DOHH2 (cell line): Measurements from ENCODE around the gene APIP.

Experiments used
- H3F3A ChIP-seq: fragments of 200-600 bp; sonication (generic), shearing (Covaris generic); 2 replicates; pipeline ENCODE4 v1.6.0; 2016; ENCODE audit warnings: antibody characterized with exemption, mild to moderate bottlenecking; ENCODE audit not compliant: control insufficient read depth, insufficient read depth
- H3K27ac ChIP-seq: fragments of 200-600 bp; sonication (generic); 2 replicates; pipeline ENCODE4 v1.5.1; 2014; ENCODE audit warnings: low read depth, mild to moderate bottlenecking, low read length, moderate library complexity
- H3K27me3 ChIP-seq: fragments of 200-600 bp; sonication (generic); 2 replicates; pipeline ENCODE4 v1.6.1; 2014; ENCODE audit warnings: mild to moderate bottlenecking, low read length, mixed read lengths; ENCODE audit not compliant: control insufficient read depth
- H3K36me3 ChIP-seq: fragments of 200-600 bp; sonication (generic); 2 replicates; pipeline ENCODE4 v1.6.1; 2014; ENCODE audit warnings: mild to moderate bottlenecking, low read length, moderate library complexity, mixed read lengths; ENCODE audit not compliant: control insufficient read depth
- H3K4me1 ChIP-seq: fragments of 200-600 bp; sonication (generic); 2 replicates; pipeline ENCODE4 v1.6.1; 2014; ENCODE audit warnings: mild to moderate bottlenecking, low read length, mixed read lengths; ENCODE audit not compliant: control insufficient read depth
- H3K4me2 ChIP-seq: fragments of 200-600 bp; sonication (generic); 2 replicates; pipeline ENCODE4 v1.6.0; 2014; ENCODE audit warnings: mild to moderate bottlenecking, low read length, moderate library complexity
- H3K4me3 ChIP-seq: fragments of 200-600 bp; sonication (generic); 2 replicates; pipeline ENCODE4 v1.5.1; 2014; ENCODE audit warnings: mild to moderate bottlenecking, low read length, mixed read lengths
- H3K79me2 ChIP-seq: fragments of 200-600 bp; sonication (generic); 2 replicates; pipeline ENCODE4 v1.6.1; 2014; ENCODE audit warnings: mild to moderate bottlenecking, low read length, mixed read lengths; ENCODE audit not compliant: control insufficient read depth
- H3K9me2 ChIP-seq: fragments of 200-600 bp; sonication (generic); replicated peaks from 2 replicates; pipeline ENCODE4 v1.6.1; 2014; ENCODE audit warnings: mild to moderate bottlenecking, low read length, mixed read lengths; ENCODE audit not compliant: control insufficient read depth
- H3K9me3 ChIP-seq: fragments of 200-600 bp; sonication (generic); 2 replicates; pipeline ENCODE4 v1.6.1; 2014; ENCODE audit warnings: antibody characterized with exemption, low read length, mixed read lengths; ENCODE audit not compliant: control insufficient read depth, insufficient read depth
- H4K20me1 ChIP-seq: fragments of 200-600 bp; sonication (generic); 2 replicates; pipeline ENCODE4 v1.6.0; 2014; ENCODE audit warnings: low read depth, mild to moderate bottlenecking, antibody characterized with exemption, low read length, moderate library complexity; ENCODE audit not compliant: control insufficient read depth, insufficient read depth
- EZH2phosphoT487 ChIP-seq: fragments of 200-600 bp; sonication (generic); IDR thresholded peaks from 2 replicates; pipeline ENCODE4 v1.6.1; 2017; ENCODE audit warnings: borderline replicate concordance, mild to moderate bottlenecking, antibody characterized with exemption, low read length, moderate library complexity, mixed read lengths
- TF ChIP-seq, protein P1 (sequence below): fragments of 200-600 bp; sonication (generic); IDR thresholded peaks from one replicate; pipeline ENCODE4 v1.5.1; 2014; ENCODE audit warnings: antibody characterized with exemption, mild to moderate bottlenecking, low read depth, low read length; ENCODE audit not compliant: poor library complexity, severe bottlenecking

APIP gene

DNA sequence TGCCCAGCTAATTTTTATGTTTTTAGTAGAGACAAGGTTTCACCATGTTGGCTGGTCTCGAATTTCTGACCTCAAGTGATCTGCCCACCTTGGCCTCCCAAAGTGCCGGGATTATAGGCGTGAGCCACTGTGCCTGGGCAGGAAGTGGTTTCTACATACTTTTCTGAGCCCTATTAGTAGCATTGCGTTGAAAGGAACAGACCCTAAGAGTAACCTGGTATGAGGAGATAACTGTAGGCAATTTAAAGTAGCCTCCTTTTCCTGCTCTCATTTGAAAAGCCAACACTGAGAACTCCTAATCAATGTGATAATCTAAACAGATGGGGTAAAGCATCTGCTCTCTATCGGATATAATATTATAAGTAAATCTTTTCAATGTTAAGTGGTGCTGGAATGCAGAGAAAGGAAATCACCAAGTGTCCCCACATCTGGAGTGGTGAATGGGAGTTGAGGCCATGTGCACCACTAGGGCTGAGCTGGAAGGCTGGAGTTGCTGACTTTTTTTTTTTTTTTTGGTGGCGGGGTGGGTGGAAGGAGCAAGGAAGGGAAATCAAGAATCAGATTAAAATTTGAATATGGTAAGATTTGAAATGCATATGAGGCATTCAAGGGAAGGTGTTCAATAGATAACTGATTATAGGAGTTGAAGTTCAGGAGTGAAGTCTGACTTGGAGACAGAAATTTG lies 20.9 kb upstream of the APIP start:
- Histone ChIP-seq H3K9me3 (no peaks in the 10 kb centered on the region), H3F3A (no peaks in the 10 kb centered on the region), H3K4me2 (no peak overlapping the region), H3K9me2 (no peaks in the 10 kb centered on the region), H4K20me1 (no peaks in the 10 kb centered on the region), H3K36me3 (peaks cover 5% of the 10 kb centered on the region; the same call in 1 of the 2 replicates), H3K4me1 (no peaks in the 10 kb centered on the region), H3K4me3 (no peak overlapping the region), H3K79me2 (no peaks in the 10 kb centered on the region), H3K27ac (no peak overlapping the region), H3K27me3 (no peaks in the 10 kb centered on the region)
- TF ChIP-seq EZH2phosphoT487: no peak
- TF ChIP-seq, protein P1, sequence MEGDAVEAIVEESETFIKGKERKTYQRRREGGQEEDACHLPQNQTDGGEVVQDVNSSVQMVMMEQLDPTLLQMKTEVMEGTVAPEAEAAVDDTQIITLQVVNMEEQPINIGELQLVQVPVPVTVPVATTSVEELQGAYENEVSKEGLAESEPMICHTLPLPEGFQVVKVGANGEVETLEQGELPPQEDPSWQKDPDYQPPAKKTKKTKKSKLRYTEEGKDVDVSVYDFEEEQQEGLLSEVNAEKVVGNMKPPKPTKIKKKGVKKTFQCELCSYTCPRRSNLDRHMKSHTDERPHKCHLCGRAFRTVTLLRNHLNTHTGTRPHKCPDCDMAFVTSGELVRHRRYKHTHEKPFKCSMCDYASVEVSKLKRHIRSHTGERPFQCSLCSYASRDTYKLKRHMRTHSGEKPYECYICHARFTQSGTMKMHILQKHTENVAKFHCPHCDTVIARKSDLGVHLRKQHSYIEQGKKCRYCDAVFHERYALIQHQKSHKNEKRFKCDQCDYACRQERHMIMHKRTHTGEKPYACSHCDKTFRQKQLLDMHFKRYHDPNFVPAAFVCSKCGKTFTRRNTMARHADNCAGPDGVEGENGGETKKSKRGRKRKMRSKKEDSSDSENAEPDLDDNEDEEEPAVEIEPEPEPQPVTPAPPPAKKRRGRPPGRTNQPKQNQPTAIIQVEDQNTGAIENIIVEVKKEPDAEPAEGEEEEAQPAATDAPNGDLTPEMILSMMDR: no peak

DNA sequence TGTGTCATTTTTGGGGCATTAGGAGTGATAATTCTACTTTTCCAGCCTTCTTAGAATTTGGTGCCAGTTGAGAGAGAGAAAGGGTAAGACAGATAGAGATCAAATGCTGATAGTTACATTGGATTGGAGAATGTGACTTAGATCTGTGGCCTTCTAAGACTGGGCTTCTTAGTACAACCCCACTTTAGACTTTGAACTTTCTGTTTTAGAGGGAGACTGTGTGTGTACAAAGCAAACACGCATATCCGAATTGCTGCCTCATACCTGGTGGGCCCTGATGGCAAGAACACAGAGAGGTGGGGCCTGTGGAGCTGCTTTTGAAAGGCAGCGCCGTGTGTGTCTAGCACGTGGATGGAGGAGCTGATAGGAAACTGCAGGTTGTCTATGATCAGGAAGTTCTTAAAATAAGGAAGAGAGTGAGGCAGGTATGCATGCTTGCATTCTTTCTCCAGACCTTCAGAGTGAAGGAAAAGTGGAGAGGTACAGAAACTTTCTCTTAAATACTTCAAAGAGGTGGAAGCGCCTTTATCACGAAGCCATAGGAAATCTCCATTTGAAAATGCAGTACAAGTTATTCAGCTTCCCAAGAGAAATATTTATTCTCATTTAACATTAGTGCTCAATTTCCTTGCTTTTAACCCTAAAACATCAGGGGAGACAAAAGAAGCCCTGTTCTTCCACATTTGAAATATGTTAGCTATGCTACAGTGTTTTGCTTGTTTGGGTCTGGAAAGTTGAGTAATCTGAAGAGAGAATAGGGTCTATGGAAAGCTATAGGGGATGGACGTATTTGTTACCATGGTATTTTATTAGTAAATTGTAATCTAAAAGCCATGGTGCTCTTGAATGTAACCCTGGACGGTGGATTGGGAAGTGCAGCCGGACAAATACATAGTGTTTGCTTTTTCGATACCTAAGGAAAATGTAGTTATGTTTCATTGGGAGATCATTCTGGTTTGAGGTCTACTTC lies 13.9 kb upstream of the APIP start:
- Histone ChIP-seq H3K36me3 (peaks cover 5% of the 10 kb centered on the region), H3K79me2 (peaks cover 40% of the 10 kb centered on the region), H3K27me3 (no peaks in the 10 kb centered on the region), H3K9me3 (no peaks in the 10 kb centered on the region), H3K4me3 (no peak overlapping the region), H3F3A (0 out of 2 replicates have a peak, but pooled peaks cover 2% of the 10 kb centered on the region), H3K9me2 (no peaks in the 10 kb centered on the region), H3K4me1 (no peaks in the 10 kb centered on the region), H3K27ac (no peak overlapping the region), H3K4me2 (no peak overlapping the region), H4K20me1 (no peaks in the 10 kb centered on the region)
- TF ChIP-seq EZH2phosphoT487: no peak
- TF ChIP-seq, protein P1: no peak

GRCh38 chr11:34928960-34929680 lies 12.9 kb upstream of the APIP start:
- Histone ChIP-seq H3K36me3 (peaks cover 5% of the 10 kb centered on the region), H3K27ac (no peak overlapping the region), H3K9me3 (no peaks in the 10 kb centered on the region), H4K20me1 (no peaks in the 10 kb centered on the region), H3F3A (0 out of 2 replicates have a peak, but pooled peaks cover 2% of the 10 kb centered on the region), H3K9me2 (no peaks in the 10 kb centered on the region), H3K27me3 (no peaks in the 10 kb centered on the region), H3K4me2 (no peak overlapping the region), H3K4me3 (no peak overlapping the region), H3K4me1 (0 out of 2 replicates have a peak, but pooled peaks cover 3% of the 10 kb centered on the region), H3K79me2 (peaks cover 40% of the 10 kb centered on the region)
- TF ChIP-seq EZH2phosphoT487: no peak
- TF ChIP-seq, protein P1: no peak
